Neuronal stem cell (in vitro differentiated cells): ENCODE results near the gene CCDC148.

Experiments
- DNase-seq: peaks from one replicate; pipeline ENCODE4 v3.0.0-alpha.2; 2013; ENCODE audit warnings: low spot score
- H2AFZ ChIP-seq: one replicate; pipeline ENCODE4 v1.6.1; 2013; ENCODE audit warnings: mild to moderate bottlenecking, low read length, inconsistent platforms
- H2AK5ac ChIP-seq: 2 replicates; pipeline ENCODE4 v1.6.1; 2013; ENCODE audit warnings: low read depth, mild to moderate bottlenecking, inconsistent platforms, low read length, moderate library complexity, mixed read lengths
- H2BK120ac ChIP-seq: 2 replicates; pipeline ENCODE4 v1.6.1; 2013; ENCODE audit warnings: low read depth, mild to moderate bottlenecking, inconsistent platforms, low read length, moderate library complexity, mixed read lengths
- H2BK12ac ChIP-seq: one replicate; pipeline ENCODE4 v1.6.1; 2013; ENCODE audit warnings: low read length, inconsistent platforms
- H2BK15ac ChIP-seq: 2 replicates; pipeline ENCODE4 v1.6.1; 2013; ENCODE audit warnings: mild to moderate bottlenecking, low read length, inconsistent platforms, mixed read lengths
- H2BK5ac ChIP-seq: one replicate; pipeline ENCODE4 v1.6.1; 2013; ENCODE audit warnings: inconsistent platforms, mild to moderate bottlenecking, low read length, moderate library complexity
- H3K14ac ChIP-seq: one replicate; pipeline ENCODE4 v1.6.1; 2013; ENCODE audit warnings: low read length, inconsistent platforms
- H3K18ac ChIP-seq: 2 replicates; pipeline ENCODE4 v1.6.1; 2013; ENCODE audit warnings: low read length, inconsistent platforms
- H3K23ac ChIP-seq: 2 replicates; pipeline ENCODE4 v1.6.1; 2013; ENCODE audit warnings: low read depth, mild to moderate bottlenecking, mixed read lengths, low read length, inconsistent platforms; ENCODE audit not compliant: poor library complexity
- H3K27ac ChIP-seq: replicated peaks from 3 replicates; pipeline ENCODE4 v1.5.1; 2013; ENCODE audit warnings: low read length, inconsistent platforms
- H3K27me3 ChIP-seq, 3 experiments: 2 replicates each; pipeline ENCODE4 v1.6.1; 2013; ENCODE audit warnings: low read length in 3 of 3, mild to moderate bottlenecking in 2 of 3, inconsistent platforms in 1 of 3, low read depth in 1 of 3, mixed read lengths in 1 of 3, moderate library complexity in 1 of 3; ENCODE audit not compliant: control insufficient read depth in 3 of 3, insufficient read depth in 3 of 3
- H3K36me3 ChIP-seq, 2 donors: replicated peaks in 1 of 2; 2 replicates each; pipeline ENCODE4 v1.6.1; 2013; ENCODE audit warnings: low read length in 2 of 2; ENCODE audit not compliant: control insufficient read depth in 2 of 2, insufficient read depth in 2 of 2
- H3K4ac ChIP-seq: 2 replicates; pipeline ENCODE4 v1.6.1; 2013; ENCODE audit warnings: inconsistent platforms, mild to moderate bottlenecking, low read length, moderate library complexity
- H3K4me1 ChIP-seq, 2 donors: 1 replicate in 1 of 2; 2 replicates in 1 of 2; pipeline ENCODE4 v1.6.1; 2013; ENCODE audit warnings: low read length in 2 of 2, low read depth in 1 of 2; ENCODE audit not compliant: control insufficient read depth in 2 of 2, insufficient read depth in 1 of 2
- H3K4me2 ChIP-seq: one replicate; pipeline ENCODE4 v1.6.1; 2013; ENCODE audit warnings: mild to moderate bottlenecking, low read length, inconsistent platforms; ENCODE audit not compliant: insufficient read depth, poor library complexity, severe bottlenecking
- H3K4me3 ChIP-seq, 2 donors: 2 replicates each; pipeline ENCODE4 v1.5.1; 2013; ENCODE audit warnings: low read length in 2 of 2, mild to moderate bottlenecking in 2 of 2, inconsistent platforms in 1 of 2, moderate library complexity in 1 of 2
- H3K79me1 ChIP-seq: one replicate; pipeline ENCODE4 v1.6.1; 2013; ENCODE audit warnings: low read depth, mild to moderate bottlenecking, inconsistent platforms, low read length, moderate library complexity
- H3K9ac ChIP-seq: one replicate; pipeline ENCODE4 v1.6.1; 2013; ENCODE audit warnings: mild to moderate bottlenecking, low read depth, low read length, inconsistent platforms; ENCODE audit not compliant: poor library complexity
- H3K9me3 ChIP-seq, 2 donors: replicated peaks in 1 of 2; 2 replicates each; pipeline versions ENCODE3 to v1.6.1; 2013; ENCODE audit warnings: low read length in 2 of 2, mild to moderate bottlenecking in 2 of 2, inconsistent platforms in 1 of 2, low read depth in 1 of 2, mixed read lengths in 1 of 2, moderate library complexity in 1 of 2; ENCODE audit not compliant: control insufficient read depth in 2 of 2, insufficient read depth in 1 of 2
- H4K8ac ChIP-seq: one replicate; pipeline ENCODE4 v1.6.1; 2013; ENCODE audit warnings: low read depth, mild to moderate bottlenecking, inconsistent platforms, low read length, moderate library complexity
- H4K91ac ChIP-seq: one replicate; pipeline ENCODE4 v1.6.1; 2013; ENCODE audit warnings: low read length, low read depth, mild to moderate bottlenecking, inconsistent platforms; ENCODE audit not compliant: poor library complexity
- WGBS, 2 donors: extraction: QIAGEN DNeasy Blood & Tissue Kit; methylation state at CpG; one replicate each; pipeline ENCODE4 v1.1.7; 2013; ENCODE audit warnings: missing lambda C conversion rate in 2 of 2, mixed read lengths in 1 of 2; ENCODE audit not compliant: insufficient read length in 2 of 2, insufficient replicate concordance in 1 of 2; ENCODE audit errors: extremely low coverage in 2 of 2; 5-methylcytosine and 5-hydroxymethylcytosine counted together

CCDC148 gene

GRCh38 chr2:158381205-158381604, 75.3 kb downstream of the CCDC148 start:
- H3K27ac ChIP-seq: no peak overlapping the region
- no CpG with 5 or more reads among the region's 3 CpGs for WGBS, 2 donors

GRCh38 chr2:158380746-158381145, 75.8 kb downstream of the CCDC148 start:
- no peaks in the 10 kb centered on the region for H3K4me1 ChIP-seq
- no peak overlapping the region for H3K4ac ChIP-seq
- H2BK120ac ChIP-seq: no peak overlapping the region
- H2BK15ac ChIP-seq: no peak overlapping the region
- no peak overlapping the region for H2AK5ac ChIP-seq
- H3K9me3 ChIP-seq: no peaks in the 10 kb centered on the region
- H3K23ac ChIP-seq: no peak overlapping the region
- H3K14ac ChIP-seq: no peak overlapping the region
- no peak overlapping the region for H3K18ac ChIP-seq
- H3K27ac ChIP-seq: no peak overlapping the region
- no peak overlapping the region for H2BK5ac ChIP-seq
- no peak overlapping the region for H4K8ac ChIP-seq
- no peak overlapping the region for H3K9ac ChIP-seq
- no peaks in the 10 kb centered on the region for H3K27me3 ChIP-seq
- H3K79me1 ChIP-seq: no peaks in the 10 kb centered on the region
- no peak overlapping the region for H4K91ac ChIP-seq
- H2BK12ac ChIP-seq: no peak overlapping the region
- H3K4me2 ChIP-seq: no peak overlapping the region
- no peak for DNase-seq
- H3K36me3 ChIP-seq: no peaks in the 10 kb centered on the region
- no peak overlapping the region for H3K4me3 ChIP-seq
- no peak overlapping the region for H2AFZ ChIP-seq

More at GRCh38 chr2:158381205-158381604, 75.3 kb downstream of the CCDC148 start:
- H2AFZ ChIP-seq: no peak overlapping the region
- no peak overlapping the region for H3K14ac ChIP-seq
- no peak overlapping the region for H3K4me2 ChIP-seq
- no peak overlapping the region for H4K8ac ChIP-seq
- H2BK120ac ChIP-seq: no peak overlapping the region
- no peak overlapping the region for H4K91ac ChIP-seq
- no peak for DNase-seq
- no peak overlapping the region for H2AK5ac ChIP-seq
- no peak overlapping the region for H3K18ac ChIP-seq
- no peak overlapping the region for H2BK15ac ChIP-seq
- H3K4ac ChIP-seq: no peak overlapping the region
- H3K9me3 ChIP-seq: no peaks in the 10 kb centered on the region
- no peak overlapping the region for H3K4me3 ChIP-seq
- H3K27me3 ChIP-seq: no peaks in the 10 kb centered on the region
- H3K4me1 ChIP-seq: no peaks in the 10 kb centered on the region
- H3K79me1 ChIP-seq: no peaks in the 10 kb centered on the region
- no peaks in the 10 kb centered on the region for H3K36me3 ChIP-seq
- no peak overlapping the region for H3K23ac ChIP-seq
- H3K9ac ChIP-seq: no peak overlapping the region
- H2BK5ac ChIP-seq: no peak overlapping the region
- H2BK12ac ChIP-seq: no peak overlapping the region

- no peak overlapping the region for H2BK120ac ChIP-seq
Observed at GRCh38 chr2:158378926-158379325, 77.6 kb downstream of the CCDC148 start.

GRCh38 chr2:158366342-158366741, 90.2 kb downstream of the CCDC148 start:
- Histone ChIP-seq H2BK5ac (no peak overlapping the region), H4K8ac (no peak overlapping the region), H3K36me3 (no peaks in the 10 kb centered on the region), H3K4me3 (no peak overlapping the region), H3K9me3 (no peaks in the 10 kb centered on the region), H2AFZ (no peak overlapping the region), H4K91ac (no peak overlapping the region), H2BK15ac (no peak overlapping the region), H3K9ac (no peak overlapping the region), H3K4me2 (no peak overlapping the region), H3K18ac (no peak overlapping the region), H3K23ac (no peak overlapping the region), H3K79me1 (no peaks in the 10 kb centered on the region), H3K27ac (no peak overlapping the region), H2BK12ac (no peak overlapping the region), H3K27me3 (no peaks in the 10 kb centered on the region), H3K4ac (no peak overlapping the region), H3K4me1 (no peaks in the 10 kb centered on the region), H3K14ac (no peak overlapping the region), H2BK120ac (no peak overlapping the region), H2AK5ac (no peak overlapping the region)
- DNase-seq: no peak
- WGBS, 2 donors: no CpG with 5 or more reads among the region's 5 CpGs

More at GRCh38 chr2:158378926-158379325, 77.6 kb downstream of the CCDC148 start:
- H2AK5ac ChIP-seq: no peak overlapping the region
- H2AFZ ChIP-seq: no peak overlapping the region
- H3K4me1 ChIP-seq: no peaks in the 10 kb centered on the region
- H3K4me2 ChIP-seq: no peak overlapping the region
- no peak overlapping the region for H4K8ac ChIP-seq
- no peaks in the 10 kb centered on the region for H3K79me1 ChIP-seq
- no peak overlapping the region for H2BK12ac ChIP-seq
- H3K27me3 ChIP-seq: no peaks in the 10 kb centered on the region
- no peaks in the 10 kb centered on the region for H3K9me3 ChIP-seq
- H3K9ac ChIP-seq: no peak overlapping the region
- H4K91ac ChIP-seq: no peak overlapping the region
- H3K4ac ChIP-seq: no peak overlapping the region
- WGBS, 2 donors: no CpG with 5 or more reads among the region's 1 CpG
- H3K4me3 ChIP-seq: no peak overlapping the region
- no peak overlapping the region for H3K23ac ChIP-seq
- no peak overlapping the region for H2BK5ac ChIP-seq
- H3K18ac ChIP-seq: no peak overlapping the region
- no peak overlapping the region for H3K14ac ChIP-seq
- no peak for DNase-seq
- no peak overlapping the region for H2BK15ac ChIP-seq
- H3K36me3 ChIP-seq: no peaks in the 10 kb centered on the region
- no peak overlapping the region for H3K27ac ChIP-seq
